Neural progenitor cell (in vitro differentiated cells): ENCODE results near the gene ATF6. TPM values are rescaled to one million over a fixed set of nuclear protein-coding genes. Genes with fewer than 3 reads are reported as not detected.
"Not testable (repeated sequence)": the region's sequence is repeated elsewhere in the genome, so short reads cannot be mapped to it uniquely, and the experiment has no call there.

ENCODE experiments used
- DNase-seq: peaks from one replicate; pipeline ENCODE4 v3.0.0-alpha.2; 2016; ENCODE audit warnings: low spot score
- H2AFZ ChIP-seq: fragments of 200-600 bp; sonication (generic); replicated peaks from 2 replicates; pipeline ENCODE4 v1.6.1; 2016; ENCODE audit warnings: antibody characterized with exemption
- H3F3A ChIP-seq: fragments of 200-600 bp; sonication (generic); 2 replicates; pipeline ENCODE4 v1.6.1; 2016; ENCODE audit warnings: antibody characterized with exemption, low read depth
- H3K27ac ChIP-seq: fragments of 200-600 bp; sonication (generic); 2 replicates; pipeline ENCODE4 v1.5.1; 2016; ENCODE audit warnings: mild to moderate bottlenecking
- H3K27me3 ChIP-seq: fragments of 200-600 bp; sonication (generic); 2 replicates; pipeline ENCODE4 v1.6.1; 2016; ENCODE audit warnings: mild to moderate bottlenecking, moderate library complexity
- H3K36me3 ChIP-seq: fragments of 200-600 bp; sonication (generic); 2 replicates; pipeline ENCODE4 v1.5.1; 2016
- H3K4me1 ChIP-seq: fragments of 200-600 bp; sonication (generic); 2 replicates; pipeline ENCODE4 v1.6.1; 2016; ENCODE audit warnings: mixed run types
- H3K4me2 ChIP-seq: fragments of 200-600 bp; sonication (generic); 2 replicates; pipeline ENCODE4 v1.6.1; 2016
- H3K4me3 ChIP-seq: fragments of 200-600 bp; sonication (generic); 2 replicates; pipeline ENCODE4 v1.5.1; 2016
- H3K79me2 ChIP-seq: fragments of 200-600 bp; sonication (generic); 2 replicates; pipeline ENCODE4 v1.6.1; 2016; ENCODE audit warnings: low read depth
- H3K9ac ChIP-seq: fragments of 200-600 bp; sonication (generic); 2 replicates; pipeline ENCODE4 v1.6.1; 2016
- H3K9me3 ChIP-seq: fragments of 200-600 bp; sonication (generic); 2 replicates; pipeline ENCODE4 v1.5.1; 2016; ENCODE audit warnings: low read depth
- H4K20me1 ChIP-seq: fragments of 200-600 bp; sonication (generic); 2 replicates; pipeline ENCODE4 v1.6.1; 2016; ENCODE audit warnings: low read depth
- H3K27ac Mint-ChIP-seq: 3 replicates; pipeline ENCODE4 v1.8.0; 2021; ENCODE audit warnings: mixed read lengths
- H3K27me3 Mint-ChIP-seq: 2 replicates; pipeline ENCODE4 v1.8.0; 2022; ENCODE audit warnings: low read depth, mild to moderate bottlenecking, inconsistent platforms, moderate library complexity, mixed read lengths; ENCODE audit not compliant: insufficient read depth
- H3K36me3 Mint-ChIP-seq: 3 replicates; pipeline ENCODE4 v1.8.0; 2021; ENCODE audit warnings: mixed read lengths
- H3K4me1 Mint-ChIP-seq: 3 replicates; pipeline ENCODE4 v1.8.0; 2021; ENCODE audit warnings: mixed read lengths
- H3K4me3 Mint-ChIP-seq: 3 replicates; pipeline ENCODE4 v1.8.0; 2021; ENCODE audit warnings: mild to moderate bottlenecking, moderate library complexity, mixed read lengths
- H3K9me3 Mint-ChIP-seq: 3 replicates; pipeline ENCODE4 v1.8.0; 2020; ENCODE audit warnings: mixed read lengths
- CTCF ChIP-seq: fragments of 200-600 bp; sonication (generic); IDR thresholded peaks from 2 replicates; pipeline ENCODE4 v1.5.1; 2017; ENCODE audit warnings: antibody characterized with exemption, mild to moderate bottlenecking
- EZH2 ChIP-seq: fragments of 200-600 bp; sonication (generic); IDR thresholded peaks from 2 replicates; pipeline ENCODE4 v1.6.1; 2017; ENCODE audit warnings: antibody characterized with exemption, mild to moderate bottlenecking, moderate library complexity
- EZH2phosphoT487 ChIP-seq: fragments of 200-600 bp; sonication (generic); IDR thresholded peaks from 2 replicates; pipeline ENCODE4 v1.6.1; 2017; ENCODE audit warnings: antibody characterized with exemption
- total RNA-seq: library from RNA; depleted of rRNA; stranded (reverse); fragments of >200 nt; gene quantifications from 2 replicates; pipeline ENCODE4 v1.2.3, GENCODE V29; 2015; ENCODE audit warnings: low replicate concordance

The ATF6 gene
- total RNA-seq, 1 donor from 2014 or later = 31.7 TPM

GRCh38 chr1:161803181-161803580, 37.1 kb downstream of the ATF6 start:
- H3K36me3 Mint-ChIP-seq = peaks cover 12% of the 10 kb centered on the region
- H3K9me3 ChIP-seq = no peaks in the 10 kb centered on the region
- no peak overlapping the region for H3K9ac ChIP-seq
- H3K4me1 Mint-ChIP-seq = peaks cover 3% of the 10 kb centered on the region
- no peaks in the 10 kb centered on the region for H3K27me3 Mint-ChIP-seq
- H3K4me1 ChIP-seq = no peaks in the 10 kb centered on the region
- no peak overlapping the region for H3K27ac Mint-ChIP-seq
- no peaks in the 10 kb centered on the region for H3K27me3 ChIP-seq
- no peak overlapping the region for H3K4me2 ChIP-seq
- no peaks in the 10 kb centered on the region for H3K79me2 ChIP-seq
- no peak overlapping the region for H3K4me3 ChIP-seq
- no peaks in the 10 kb centered on the region for H3K9me3 Mint-ChIP-seq
- H4K20me1 ChIP-seq = no peaks in the 10 kb centered on the region
- no peak overlapping the region for H3K27ac ChIP-seq
- H3F3A ChIP-seq = no peaks in the 10 kb centered on the region
- peaks cover 6% of the 10 kb centered on the region for H3K36me3 ChIP-seq
- no peak for DNase-seq
- no peak overlapping the region for H2AFZ ChIP-seq
- no peak for TF ChIP-seq EZH2
- H3K4me3 Mint-ChIP-seq = no peak overlapping the region

- no peaks in the 10 kb centered on the region for H3K27me3 Mint-ChIP-seq
- no peak for DNase-seq
- Histone ChIP-seq H2AFZ (no peak overlapping the region), H4K20me1 (no peaks in the 10 kb centered on the region), H3K9me3 (no peaks in the 10 kb centered on the region), H3K9ac (no peak overlapping the region), H3K27me3 (no peaks in the 10 kb centered on the region), H3K27ac (no peak overlapping the region), H3K4me3 (no peak overlapping the region), H3F3A (no peaks in the 10 kb centered on the region), H3K79me2 (no peaks in the 10 kb centered on the region), H3K4me1 (no peaks in the 10 kb centered on the region), H3K4me2 (no peak overlapping the region), H3K36me3 (peaks cover 6% of the 10 kb centered on the region)
- no peak overlapping the region for H3K4me3 Mint-ChIP-seq
- TF ChIP-seq CTCF (no peak), EZH2phosphoT487 (no peak)
- peaks cover 12% of the 10 kb centered on the region for H3K9me3 Mint-ChIP-seq
- no peak overlapping the region for H3K27ac Mint-ChIP-seq
- H3K36me3 Mint-ChIP-seq = peaks cover 22% of the 10 kb centered on the region
- H3K4me1 Mint-ChIP-seq = peaks cover 3% of the 10 kb centered on the region
These were observed 39.5 kb downstream of the ATF6 start for GRCh38 chr1:161805399-161806197.

- H4K20me1 ChIP-seq, H3K79me2 ChIP-seq, H3K27me3 ChIP-seq, H3F3A ChIP-seq, H3K36me3 ChIP-seq, H2AFZ ChIP-seq, H3K9ac ChIP-seq, H3K9me3 ChIP-seq, DNase-seq, H3K27ac Mint-ChIP-seq, H3K27ac ChIP-seq, H3K27me3 Mint-ChIP-seq, H3K4me2 ChIP-seq, H3K4me1 Mint-ChIP-seq, H3K4me3 Mint-ChIP-seq, H3K4me3 ChIP-seq, H3K4me1 ChIP-seq: not testable (repeated sequence)
- Mint-ChIP-seq H3K36me3 (peaks cover 35% of the 10 kb centered on the region), H3K9me3 (peaks cover 16% of the 10 kb centered on the region)
These were observed 43.1 kb downstream of the ATF6 start for GRCh38 chr1:161809202-161809601.

- not testable (repeated sequence) for H3K9me3 ChIP-seq, H3K4me1 ChIP-seq, H3K4me3 Mint-ChIP-seq, H2AFZ ChIP-seq, H3K27me3 Mint-ChIP-seq, H3K36me3 ChIP-seq, H3K4me2 ChIP-seq, H3K79me2 ChIP-seq, H3K9ac ChIP-seq, H3F3A ChIP-seq, H4K20me1 ChIP-seq, H3K4me1 Mint-ChIP-seq, DNase-seq, H3K27ac ChIP-seq, H3K27ac Mint-ChIP-seq, H3K27me3 ChIP-seq, H3K4me3 ChIP-seq
- Mint-ChIP-seq H3K36me3 (peaks cover 35% of the 10 kb centered on the region), H3K9me3 (peaks cover 16% of the 10 kb centered on the region)
These were observed 43.5 kb downstream of the ATF6 start for GRCh38 chr1:161809656-161810055.

- Mint-ChIP-seq H3K4me3 (no peak overlapping the region), H3K27me3 (no peaks in the 10 kb centered on the region), H3K36me3 (peaks cover 35% of the 10 kb centered on the region), H3K4me1 (no peaks in the 10 kb centered on the region), H3K27ac (no peak overlapping the region), H3K9me3 (peaks cover 16% of the 10 kb centered on the region)
- H3K9me3 ChIP-seq = no peaks in the 10 kb centered on the region
- no peaks in the 10 kb centered on the region for H4K20me1 ChIP-seq
- H3K36me3 ChIP-seq = no peaks in the 10 kb centered on the region
- TF ChIP-seq EZH2 (no peak), CTCF (no peak), EZH2phosphoT487 (no peak)
- no peak overlapping the region for H3K9ac ChIP-seq
- H3K4me3 ChIP-seq = no peak overlapping the region
- H3K4me2 ChIP-seq = no peak overlapping the region
- H3K27me3 ChIP-seq = no peaks in the 10 kb centered on the region
- no peak overlapping the region for H2AFZ ChIP-seq
- H3F3A ChIP-seq = no peaks in the 10 kb centered on the region
- H3K4me1 ChIP-seq = no peaks in the 10 kb centered on the region
- DNase-seq = no peak
- H3K27ac ChIP-seq = no peak overlapping the region
- H3K79me2 ChIP-seq = no peaks in the 10 kb centered on the region
These were observed 44.7 kb downstream of the ATF6 start for GRCh38 chr1:161810780-161811179.
